SJCRH30 (cell line): ENCODE results near the gene HPSE2. TPM values are rescaled to one million over a fixed set of nuclear protein-coding genes. Genes with fewer than 3 reads are reported as not detected.
A peak's percentile ranks its signal among the peaks of the same experiment; 100 is the strongest.
"Not testable (repeated sequence)": the region's sequence is repeated elsewhere in the genome, so short reads cannot be mapped to it uniquely, and the experiment has no call there.

Source experiments
- DNase-seq, 2 experiments: peaks; one replicate each; pipeline ENCODE4 v3.0.0-alpha.2; 2015 to 2020
- H3K27ac ChIP-seq: fragments of 250-450 bp; sonication (Bioruptor Pico); 2 replicates; pipeline ENCODE4 v1.5.1; 2020; ENCODE audit warnings: mild to moderate bottlenecking, moderate library complexity
- H3K27me3 ChIP-seq: fragments of 250-450 bp; sonication (Bioruptor Pico); 2 replicates; pipeline ENCODE4 v1.5.1; 2020; ENCODE audit warnings: mild to moderate bottlenecking, moderate library complexity
- H3K36me3 ChIP-seq: fragments of 250-450 bp; sonication (Bioruptor Pico); 2 replicates; pipeline ENCODE4 v1.5.1; 2020; ENCODE audit warnings: mild to moderate bottlenecking, moderate library complexity
- H3K4me1 ChIP-seq: fragments of 250-450 bp; sonication (Bioruptor Pico); 2 replicates; pipeline ENCODE4 v1.5.1; 2020; ENCODE audit warnings: mild to moderate bottlenecking, moderate library complexity
- H3K4me3 ChIP-seq: fragments of 250-450 bp; sonication (Bioruptor Pico); 2 replicates; pipeline ENCODE4 v1.5.1; 2020; ENCODE audit warnings: mild to moderate bottlenecking, moderate library complexity
- H3K9me3 ChIP-seq: fragments of 250-450 bp; sonication (Bioruptor Pico); replicated peaks from 2 replicates; pipeline ENCODE4 v1.5.1; 2020; ENCODE audit warnings: mild to moderate bottlenecking, moderate library complexity
- total RNA-seq: library from RNA; depleted of rRNA; stranded (reverse); fragments of >200 nt; shearing (Covaris generic); gene quantifications from 2 replicates; pipeline ENCODE4 v1.2.3, GENCODE V29; 2014

HPSE2 gene
- total RNA-seq, 1 experiment from 2014 or later, result not detected

GRCh38 chr10:99007457-99007856 lies 228.2 kb downstream of the HPSE2 start:
- no peaks in the 10 kb centered on the region for H3K4me1 ChIP-seq
- peaks cover 3% of the 10 kb centered on the region; the same call in 1 of the 2 replicates for H3K9me3 ChIP-seq
- H3K27ac ChIP-seq, result no peak overlapping the region
- no peak overlapping the region for H3K4me3 ChIP-seq
- no peaks in the 10 kb centered on the region for H3K27me3 ChIP-seq
- H3K36me3 ChIP-seq, result no peaks in the 10 kb centered on the region
- DNase-seq, result no peak

- Histone ChIP-seq H3K27ac (no peak overlapping the region), H3K27me3 (no peaks in the 10 kb centered on the region), H3K4me1 (no peaks in the 10 kb centered on the region), H3K36me3 (no peaks in the 10 kb centered on the region), H3K9me3 (peaks cover 3% of the 10 kb centered on the region; the same call in 1 of the 2 replicates), H3K4me3 (no peak overlapping the region)
- DNase-seq, result no peak
These were observed 230.4 kb downstream of the HPSE2 start for GRCh38 chr10:99005254-99005653.

- Histone ChIP-seq H3K36me3 (no peaks in the 10 kb centered on the region), H3K4me1 (no peaks in the 10 kb centered on the region), H3K9me3 (peaks cover 3% of the 10 kb centered on the region; the same call in 1 of the 2 replicates), H3K27ac (no peak overlapping the region), H3K4me3 (no peak overlapping the region), H3K27me3 (no peaks in the 10 kb centered on the region)
- no peak for DNase-seq
These were observed 230.9 kb downstream of the HPSE2 start for GRCh38 chr10:99004738-99005137.

- Histone ChIP-seq H3K4me3 (no peak overlapping the region), H3K27ac (no peak overlapping the region), H3K9me3 (peaks cover 3% of the 10 kb centered on the region; the same call in 1 of the 2 replicates), H3K4me1 (peaks cover 4% of the 10 kb centered on the region; the same call in 1 of the 2 replicates), H3K36me3 (no peaks in the 10 kb centered on the region), H3K27me3 (no peaks in the 10 kb centered on the region)
- no peak for DNase-seq
These were observed 233.3 kb downstream of the HPSE2 start for GRCh38 chr10:99002392-99002791.

GRCh38 chr10:98997596-98997995 lies 238.1 kb downstream of the HPSE2 start:
- H3K4me1 ChIP-seq, result peaks cover 4% of the 10 kb centered on the region; the same call in 1 of the 2 replicates
- no peaks in the 10 kb centered on the region for H3K36me3 ChIP-seq
- H3K27me3 ChIP-seq, result no peaks in the 10 kb centered on the region
- H3K4me3 ChIP-seq, result no peak overlapping the region
- peak in 1 of 2 experiments; percentile 39 for DNase-seq
- H3K27ac ChIP-seq, result no peak overlapping the region
- H3K9me3 ChIP-seq, result no peaks in the 10 kb centered on the region

GRCh38 chr10:98994030-98994429 lies 241.6 kb downstream of the HPSE2 start:
- peak in 1 of 2 experiments; percentile 20 for DNase-seq
- no peaks in the 10 kb centered on the region for H3K36me3 ChIP-seq

GRCh38 chr10:98983751-98984150 lies 251.9 kb downstream of the HPSE2 start:
- H3K4me1 ChIP-seq, H3K27ac ChIP-seq, H3K27me3 ChIP-seq, H3K9me3 ChIP-seq, DNase-seq, H3K4me3 ChIP-seq, H3K36me3 ChIP-seq: not testable (repeated sequence)

More at GRCh38 chr10:98994030-98994429, 241.6 kb downstream of the HPSE2 start:
- no peaks in the 10 kb centered on the region for H3K9me3 ChIP-seq
- H3K27me3 ChIP-seq, result no peaks in the 10 kb centered on the region
- no peak overlapping the region for H3K4me3 ChIP-seq
- no peak overlapping the region for H3K27ac ChIP-seq
- peaks cover 18% of the 10 kb centered on the region for H3K4me1 ChIP-seq

- 0 out of 2 replicates have a peak, but pooled peaks cover 3% of the 10 kb centered on the region for H3K9me3 ChIP-seq
- no peak overlapping the region for H3K4me3 ChIP-seq
- H3K36me3 ChIP-seq, result no peaks in the 10 kb centered on the region
- DNase-seq, result peak in 1 of 2 experiments; percentile 30
- H3K4me1 ChIP-seq, result peaks cover 4% of the 10 kb centered on the region; the same call in 1 of the 2 replicates
- H3K27ac ChIP-seq, result no peak overlapping the region
- no peaks in the 10 kb centered on the region for H3K27me3 ChIP-seq
These were observed 255.3 kb downstream of the HPSE2 start for GRCh38 chr10:98980353-98980752.

- no peaks in the 10 kb centered on the region for H3K9me3 ChIP-seq
- H3K4me1 ChIP-seq, result peaks cover 6% of the 10 kb centered on the region; the same call in 1 of the 2 replicates
- H3K27me3 ChIP-seq, result 0 out of 2 replicates have a peak, but pooled peaks cover 3% of the 10 kb centered on the region
- DNase-seq, result no peak
- H3K4me3 ChIP-seq, result no peak overlapping the region
- H3K36me3 ChIP-seq, result no peaks in the 10 kb centered on the region
- H3K27ac ChIP-seq, result no peak overlapping the region
These were observed 264.2 kb downstream of the HPSE2 start for GRCh38 chr10:98971464-98971863.

GRCh38 chr10:98967601-98968000 lies 268.1 kb downstream of the HPSE2 start:
- no peak for DNase-seq
- peaks cover 13% of the 10 kb centered on the region for H3K4me1 ChIP-seq
- no peak overlapping the region for H3K27ac ChIP-seq
- no peaks in the 10 kb centered on the region for H3K36me3 ChIP-seq
- H3K27me3 ChIP-seq, result no peaks in the 10 kb centered on the region
- no peaks in the 10 kb centered on the region for H3K9me3 ChIP-seq
- H3K4me3 ChIP-seq, result no peak overlapping the region

- peak in 1 of 2 experiments; percentile 20 for DNase-seq
- no peaks in the 10 kb centered on the region for H3K36me3 ChIP-seq
These were observed 272.0 kb downstream of the HPSE2 start for GRCh38 chr10:98963608-98964007.

GRCh38 chr10:98959379-98959778 lies 276.3 kb downstream of the HPSE2 start:
- H3K36me3 ChIP-seq, result no peaks in the 10 kb centered on the region
- no peaks in the 10 kb centered on the region for H3K27me3 ChIP-seq
- no peak overlapping the region for H3K27ac ChIP-seq
- peaks cover 38% of the 10 kb centered on the region for H3K4me1 ChIP-seq
- no peak overlapping the region for H3K4me3 ChIP-seq
- DNase-seq, result no peak
- H3K9me3 ChIP-seq, result 0 out of 2 replicates have a peak, but pooled peaks cover 3% of the 10 kb centered on the region

More at GRCh38 chr10:98963608-98964007, 272.0 kb downstream of the HPSE2 start:
- Histone ChIP-seq H3K9me3 (0 out of 2 replicates have a peak, but pooled peaks cover 3% of the 10 kb centered on the region), H3K27me3 (no peaks in the 10 kb centered on the region), H3K27ac (no peak overlapping the region; the same call in 1 of the 2 replicates), H3K4me3 (no peak overlapping the region), H3K4me1 (peaks cover 17% of the 10 kb centered on the region)

GRCh38 chr10:98957801-98958200 lies 277.9 kb downstream of the HPSE2 start:
- Histone ChIP-seq H3K9me3 (0 out of 2 replicates have a peak, but pooled peaks cover 3% of the 10 kb centered on the region), H3K27ac (peak overlapping the region; percentile 61), H3K4me1 (peaks cover 31% of the 10 kb centered on the region), H3K27me3 (no peaks in the 10 kb centered on the region), H3K4me3 (no peak overlapping the region), H3K36me3 (no peaks in the 10 kb centered on the region)
- peak; percentile 41 to 82 for DNase-seq

- H3K4me3 ChIP-seq, result no peak overlapping the region
These were observed 278.9 kb downstream of the HPSE2 start for GRCh38 chr10:98956576-98957260.

GRCh38 chr10:98953251-98953650 lies 282.4 kb downstream of the HPSE2 start:
- DNase-seq, result no peak
- Histone ChIP-seq H3K4me1 (peaks cover 23% of the 10 kb centered on the region), H3K27me3 (no peaks in the 10 kb centered on the region), H3K9me3 (no peaks in the 10 kb centered on the region), H3K4me3 (no peak overlapping the region), H3K27ac (no peak overlapping the region), H3K36me3 (no peaks in the 10 kb centered on the region)

More at GRCh38 chr10:98956576-98957260, 278.9 kb downstream of the HPSE2 start:
- peak overlapping the region; percentile 61 for H3K27ac ChIP-seq
- DNase-seq, result peak; percentile 52 to 69
- H3K9me3 ChIP-seq, result 0 out of 2 replicates have a peak, but pooled peaks cover 3% of the 10 kb centered on the region
- H3K27me3 ChIP-seq, result no peaks in the 10 kb centered on the region
- peaks cover 31% of the 10 kb centered on the region for H3K4me1 ChIP-seq
- no peaks in the 10 kb centered on the region for H3K36me3 ChIP-seq
